ENCODE results near the gene UNC13B. TPM values are rescaled to one million over a fixed set of nuclear protein-coding genes. Genes with fewer than 3 reads are reported as not detected.

Gene UNC13B
- total RNA-seq, 1 experiment from 2014 or later = 48.2 TPM

GRCh38 chr9:35163413-35163812 lies 1.6 kb downstream of the UNC13B start:
- Mint-ChIP-seq H3K4me3 (peak overlapping the region; percentile 90 to 92), H3K36me3 (ENCODE audit: insufficient read depth in 1 of 3, low read depth in 3 of 3) (peaks cover 0 to 2% (median 0%) of the 10 kb centered on the region in 3 experiments; a peak in 1 of 7 replicates), H3K27me3 (ENCODE audit: low read depth) (no peaks in the 10 kb centered on the region), H3K27ac (no peak overlapping the region; a peak in 1 of 7 replicates), H3K4me1 (peaks cover 22 to 33% of the 10 kb centered on the region in 2 experiments), H3K9me3 (no peaks in the 10 kb centered on the region)
- no peak overlapping the region for H3K56ac ChIP-seq (ENCODE audit: insufficient read length, low read depth, low read length)
- TF ChIP-seq CTCF (conservative IDR thresholded peaks at IDR 0.05) = no peak
- H3K23me2 ChIP-seq (ENCODE audit: insufficient read length, low read depth, low read length, poor library complexity, severe bottlenecking) = no peaks in the 10 kb centered on the region
- H3T11ph ChIP-seq (ENCODE audit: low read length) = no peak overlapping the region
- H4K8ac ChIP-seq (replicated peaks; ENCODE audit: insufficient read length, low read depth, low read length) = no peak overlapping the region
- H3K79me1 ChIP-seq (ENCODE audit: insufficient read depth, low read depth, low read length, poor library complexity, severe bottlenecking) = no peaks in the 10 kb centered on the region
- no peak overlapping the region for H2AFZ ChIP-seq (ENCODE audit: low read length)
- H2BK15ac ChIP-seq (ENCODE audit: low read depth, low read length) = no peak overlapping the region
- H2BK12ac ChIP-seq (ENCODE audit: insufficient read length, low read depth, low read length) = no peak overlapping the region
- H3K4me1 ChIP-seq (ENCODE audit: insufficient read depth, low read length) = peaks cover 4% of the 10 kb centered on the region; the same call in 1 of the 2 replicates
- peak overlapping the region; percentile 74 for H3K4me2 ChIP-seq (ENCODE audit: insufficient read depth, insufficient read length, low read length)
- no peaks in the 10 kb centered on the region for H3K27me3 ChIP-seq (ENCODE audit: insufficient read depth, low read length)
- H4K5ac ChIP-seq (ENCODE audit: insufficient read length, low read depth, low read length) = no peak overlapping the region
- no peak overlapping the region for H2BK120ac ChIP-seq (ENCODE audit: low read depth, low read length, poor library complexity, severe bottlenecking)
- no peak overlapping the region for H3K14ac ChIP-seq (ENCODE audit: insufficient read depth, low read length)
- no peak overlapping the region for H3K4ac ChIP-seq (ENCODE audit: low read depth, low read length)
- no peak for DNase-seq
- H3K9me3 ChIP-seq (ENCODE audit: control insufficient read depth, low read depth, low read length) = no peaks in the 10 kb centered on the region
- H3K9ac ChIP-seq (ENCODE audit: extremely low read depth, insufficient read length, low read length) = no peak overlapping the region
- no peak overlapping the region for H2AK5ac ChIP-seq (ENCODE audit: insufficient read length, low read length)
- no peak overlapping the region for H2BK5ac ChIP-seq (ENCODE audit: insufficient read length, low read length)
- no peak overlapping the region for H3K18ac ChIP-seq (ENCODE audit: insufficient read length, low read depth, low read length)
- H2BK20ac ChIP-seq (ENCODE audit: low read depth, low read length, poor library complexity, severe bottlenecking) = no peak overlapping the region
- no peaks in the 10 kb centered on the region; the same call in 1 of the 2 replicates for H3K79me2 ChIP-seq (ENCODE audit: insufficient read depth, low read length)
- no CpG with 5 or more reads among the region's 3 CpGs for WGBS (ENCODE audit: extremely low coverage, insufficient read length, low lambda C conversion rate)
- H3K23ac ChIP-seq (ENCODE audit: insufficient read length, low read depth, low read length) = no peak overlapping the region
- H4K91ac ChIP-seq (ENCODE audit: insufficient read length, low read depth, low read length) = no peak overlapping the region
- no peaks in the 10 kb centered on the region for H4K20me1 ChIP-seq (ENCODE audit: control insufficient read depth, insufficient read depth, insufficient read length)
- no peak overlapping the region for H3K27ac ChIP-seq (ENCODE audit: insufficient read length, low read depth, low read length)
